Measurements from ENCODE around the gene APOD. TPM values are rescaled to one million over a fixed set of nuclear protein-coding genes. Genes with fewer than 3 reads are reported as not detected.

Gene APOD
- total RNA-seq, 1 donor from 2014 or later = 27.1 TPM

DNA sequence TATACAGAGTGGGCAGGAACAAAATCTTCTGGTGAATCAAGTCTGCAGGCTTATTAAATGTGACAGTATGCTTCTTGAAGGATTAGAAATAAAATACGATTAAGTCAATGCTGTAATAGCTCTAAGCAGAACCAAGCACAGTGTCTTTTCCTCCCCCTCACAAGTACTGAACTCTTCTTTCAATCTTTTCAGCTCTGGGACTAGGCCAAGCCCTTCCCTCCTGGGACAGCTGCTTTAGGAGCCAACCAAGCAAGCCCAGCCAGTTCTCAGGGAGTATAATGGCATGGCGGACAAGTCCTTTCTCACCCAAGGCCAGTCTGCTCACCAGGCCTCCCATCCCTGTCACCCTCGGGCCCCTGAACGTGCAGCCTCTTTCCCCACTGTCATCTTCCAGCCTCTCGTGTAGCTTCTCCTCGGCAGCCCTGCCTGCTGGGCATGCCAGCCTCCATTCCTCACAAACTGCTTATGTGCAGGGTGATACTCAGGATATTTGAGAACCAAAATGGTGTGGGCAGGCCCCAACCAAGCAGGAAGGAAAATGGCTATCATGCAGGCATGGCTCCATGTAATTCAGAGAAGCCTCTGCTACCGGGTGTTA is 32.3 kb downstream of the APOD start:
- no peak for DNase-seq

- no peak for DNase-seq
Observed at GRCh38 chr3:195550723-195551122, 33.0 kb downstream of the APOD start.

DNA sequence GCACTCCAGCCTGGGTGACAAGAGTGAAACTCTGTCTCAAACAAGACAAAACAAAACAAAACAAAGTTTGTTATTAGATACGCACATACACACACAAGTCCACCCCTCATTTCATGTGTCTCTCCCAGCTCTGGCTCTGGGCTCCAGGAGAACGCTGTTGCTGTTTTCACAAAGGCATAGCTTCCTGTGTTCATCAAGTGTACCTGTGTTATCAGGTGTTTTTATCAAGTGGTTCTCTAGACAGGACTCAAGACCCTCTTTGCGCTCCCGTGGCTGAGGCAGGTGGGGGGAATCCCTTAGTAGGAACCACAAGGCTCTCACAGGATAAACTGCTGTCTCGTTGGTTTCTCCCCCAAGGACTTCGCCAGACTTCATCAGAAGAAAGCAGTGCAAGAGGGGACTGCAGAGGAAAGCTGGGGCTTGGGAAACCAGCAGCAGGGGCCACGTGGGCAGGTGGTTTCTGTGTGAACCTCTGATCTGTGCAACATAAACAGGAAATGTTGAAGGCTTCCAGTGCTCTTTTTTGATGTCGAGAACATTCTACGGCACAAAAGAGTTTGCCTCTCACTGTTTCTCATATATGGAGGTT is 33.7 kb downstream of the APOD start:
- DNase-seq = peak; percentile 41

DNA sequence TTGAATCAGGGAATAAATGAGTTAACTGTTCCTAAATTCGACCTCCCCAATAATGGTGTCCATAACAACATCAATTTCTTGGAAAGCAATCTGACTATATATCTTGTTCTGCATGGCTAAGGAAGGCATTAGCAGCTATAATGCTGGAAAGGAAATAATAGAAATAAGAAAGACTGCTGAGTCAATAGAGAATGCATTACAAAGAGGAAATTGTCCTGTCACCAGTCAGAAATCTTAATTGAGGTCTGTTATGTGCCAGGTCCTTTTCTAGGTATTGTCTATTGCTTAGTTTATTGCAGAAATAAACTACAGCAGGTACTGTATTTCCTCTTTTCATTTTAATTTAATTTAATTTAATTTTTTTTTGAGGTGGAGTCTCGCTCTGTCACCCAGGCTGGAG is 34.8 kb downstream of the APOD start:
- peak; percentile 43 for DNase-seq

GRCh38 chr3:195548501-195548900 is 35.2 kb downstream of the APOD start:
- no peak for DNase-seq

DNA sequence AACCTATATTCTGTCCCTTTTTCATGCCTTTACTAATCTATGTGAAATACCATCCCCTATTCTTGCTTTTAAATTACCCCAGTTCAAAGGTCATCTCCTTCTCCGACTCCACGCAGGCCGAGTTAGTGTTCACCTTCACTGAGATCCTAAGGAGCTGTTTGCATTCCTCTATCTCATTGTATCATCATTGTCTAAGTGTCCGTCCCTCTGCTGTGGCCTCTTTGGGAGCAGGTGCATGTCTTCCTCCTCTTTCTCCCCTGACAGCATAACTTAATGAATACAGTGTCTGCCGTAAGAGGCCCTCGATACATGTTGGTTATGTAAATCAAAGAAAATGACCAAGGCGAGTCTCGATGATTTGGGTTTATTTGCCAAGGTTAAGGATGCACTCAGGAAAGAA is 35.7 kb downstream of the APOD start:
- DNase-seq = no peak

DNA sequence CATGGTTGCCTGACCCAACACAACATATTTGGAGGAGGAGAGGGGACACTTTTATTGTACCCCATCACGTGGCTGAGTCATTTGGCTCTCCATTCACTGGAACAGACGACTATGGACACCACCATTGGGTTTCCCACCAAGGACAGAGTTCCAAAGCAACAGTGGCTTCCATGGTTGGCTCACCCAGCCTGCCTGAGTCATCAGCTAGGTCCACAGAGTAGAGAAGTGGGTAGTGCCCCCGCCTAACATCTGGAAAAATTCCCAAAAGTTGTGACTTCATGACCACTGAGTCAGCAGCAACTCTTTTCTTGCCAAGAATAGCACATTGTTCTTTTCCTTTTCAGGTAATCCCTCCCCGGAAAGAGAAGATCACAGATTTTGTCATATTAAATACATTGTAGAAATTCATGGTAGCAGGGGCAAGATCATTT is 37.6 kb downstream of the APOD start:
- peak; percentile 73 for DNase-seq

GRCh38 chr3:195544634-195545033 is 39.1 kb downstream of the APOD start:
- peak; percentile 70 for DNase-seq

DNA sequence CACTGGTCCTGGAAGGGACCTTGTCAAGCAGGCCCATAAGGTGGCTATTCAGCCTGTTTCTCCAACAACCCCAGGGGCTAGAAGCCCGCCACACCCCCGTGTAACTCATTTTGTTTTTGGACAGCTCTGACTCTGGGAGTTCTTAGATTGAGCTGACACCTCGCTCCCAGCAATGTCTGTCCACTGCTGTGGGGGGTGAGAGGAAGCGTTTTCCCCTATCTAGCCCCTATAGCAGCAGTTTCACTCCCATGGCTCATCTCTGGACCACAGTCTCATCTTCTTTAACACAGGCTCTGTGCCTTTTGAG is 39.6 kb downstream of the APOD start:
- DNase-seq = no peak

DNA sequence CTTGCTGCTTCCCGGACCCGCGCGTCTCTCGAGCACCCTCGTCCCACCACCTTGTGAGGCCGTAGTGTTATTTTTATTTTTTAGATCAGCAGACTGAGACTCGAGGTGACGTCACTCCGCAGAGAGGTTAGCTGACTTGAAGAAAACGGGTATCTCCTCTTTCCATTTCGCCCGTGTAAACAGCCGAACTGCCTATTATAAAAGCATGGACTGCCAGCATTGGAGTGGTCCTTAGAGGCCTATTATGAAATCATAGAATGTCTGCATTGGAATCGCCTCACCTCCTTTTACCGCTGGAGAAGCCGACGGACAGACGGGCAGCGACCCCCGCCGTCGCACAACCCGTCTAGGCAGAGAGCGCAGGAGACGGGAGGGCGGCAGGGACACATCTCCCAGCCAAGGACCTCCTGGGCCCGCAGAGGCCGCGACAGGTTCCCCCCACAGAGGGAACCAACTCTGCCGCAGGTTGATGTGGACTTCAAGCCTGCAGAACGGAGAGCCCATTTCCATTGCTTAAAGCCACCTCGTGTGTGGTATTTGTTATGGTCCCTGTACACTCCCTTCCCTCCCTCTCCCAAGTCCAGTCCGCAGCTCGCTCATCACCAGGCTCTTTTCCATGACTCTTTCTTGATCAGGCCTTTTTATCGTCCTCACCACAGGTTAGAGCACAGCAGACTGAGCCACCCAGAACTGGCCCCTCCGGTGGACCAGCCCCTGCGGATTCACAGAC is 40.1 kb downstream of the APOD start:
- peak; percentile 46 for DNase-seq

- peak; percentile 95 for DNase-seq
Observed at GRCh38 chr3:195542698-195543499, 40.8 kb downstream of the APOD start, which contains the start of gene PPP1R2. TSS of gene PPP1R2 (minus strand) at chr3:195543325. CDS start at chr3:195543025, 300 bp downstream.

DNA sequence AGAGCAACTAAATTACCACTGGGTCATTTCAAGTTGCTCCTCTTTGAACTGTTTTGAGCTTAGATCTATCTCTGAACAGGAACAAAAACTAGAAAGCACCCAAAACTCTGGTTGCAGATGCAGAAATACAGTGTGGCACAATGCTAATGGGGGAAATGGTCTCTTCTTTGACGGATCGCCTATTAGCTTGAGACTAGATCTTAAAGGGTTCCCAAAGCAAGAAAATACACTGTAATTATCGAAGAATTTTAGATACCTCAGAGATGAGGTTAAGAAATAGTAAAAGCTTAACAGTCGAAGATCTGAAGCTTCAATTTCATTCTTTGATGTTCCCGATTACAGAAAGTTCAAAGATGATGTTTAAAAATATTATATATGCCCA is 41.4 kb downstream of the APOD start:
- DNase-seq = peak; percentile 36

DNA sequence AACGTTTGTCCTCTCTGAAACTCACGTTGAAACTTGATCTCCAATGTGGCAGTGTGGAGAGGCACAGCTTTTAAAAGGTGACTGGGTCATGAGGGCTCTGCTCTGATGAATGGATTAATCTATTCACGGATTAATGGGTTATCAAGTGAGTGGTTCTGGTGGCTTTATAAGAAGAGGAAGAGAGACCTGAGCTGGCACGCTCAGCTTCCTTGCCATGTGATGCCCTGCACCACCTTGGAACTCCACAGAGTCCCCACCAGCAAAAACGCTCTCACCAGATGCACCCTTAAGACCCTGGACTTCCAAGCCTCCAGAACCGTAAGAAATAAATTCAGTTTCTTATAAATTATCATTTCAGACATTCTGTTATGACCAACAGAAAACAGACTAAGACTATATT is 43.2 kb downstream of the APOD start:
- DNase-seq = no peak

DNA sequence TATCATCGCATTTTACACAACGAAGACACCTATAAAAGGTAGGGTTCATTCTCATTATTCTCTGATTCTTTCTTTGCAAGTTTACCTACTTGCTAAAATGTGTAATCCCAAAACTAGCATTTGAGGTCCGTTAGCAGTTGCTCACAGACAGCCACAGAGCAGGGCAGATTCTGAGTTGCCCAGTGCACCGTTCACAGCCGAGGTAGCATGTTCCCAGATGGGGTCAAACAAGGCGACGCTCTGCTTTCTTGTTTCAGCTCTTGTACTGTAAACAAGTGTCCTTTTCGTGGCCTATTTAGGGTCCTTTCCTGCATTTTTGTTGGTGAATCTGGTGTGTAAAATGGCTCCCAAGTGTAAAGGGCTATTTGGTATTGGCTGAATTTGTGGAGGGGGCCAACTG is 43.7 kb downstream of the APOD start:
- DNase-seq = no peak

- no peak for DNase-seq
Observed at GRCh38 chr3:195539479-195539878, 44.3 kb downstream of the APOD start.

DNA sequence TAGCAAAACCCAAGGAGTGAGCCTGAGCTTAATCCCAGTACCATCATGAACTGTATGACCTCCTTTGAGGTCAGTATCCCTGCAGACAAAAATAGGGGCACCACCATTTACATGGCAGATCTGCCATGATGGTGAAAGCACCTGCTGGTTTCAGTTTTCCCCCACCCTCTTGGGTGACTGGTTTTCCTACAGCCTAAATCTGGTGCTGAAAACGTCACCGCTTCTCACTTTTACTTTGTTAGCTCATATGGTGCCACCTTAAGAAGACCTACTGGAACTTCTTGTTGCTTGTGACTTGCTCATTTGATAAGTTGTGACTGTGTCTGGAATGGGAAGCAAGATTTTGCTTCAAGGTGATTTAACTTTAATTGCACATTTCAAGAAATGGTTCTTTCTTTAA is 45.7 kb downstream of the APOD start:
- no peak for DNase-seq

GRCh38 chr3:195535293-195535692 is 48.4 kb downstream of the APOD start:
- DNase-seq = no peak

- DNase-seq = no peak
Observed at GRCh38 chr3:195532834-195533233, 50.9 kb downstream of the APOD start.

DNA sequence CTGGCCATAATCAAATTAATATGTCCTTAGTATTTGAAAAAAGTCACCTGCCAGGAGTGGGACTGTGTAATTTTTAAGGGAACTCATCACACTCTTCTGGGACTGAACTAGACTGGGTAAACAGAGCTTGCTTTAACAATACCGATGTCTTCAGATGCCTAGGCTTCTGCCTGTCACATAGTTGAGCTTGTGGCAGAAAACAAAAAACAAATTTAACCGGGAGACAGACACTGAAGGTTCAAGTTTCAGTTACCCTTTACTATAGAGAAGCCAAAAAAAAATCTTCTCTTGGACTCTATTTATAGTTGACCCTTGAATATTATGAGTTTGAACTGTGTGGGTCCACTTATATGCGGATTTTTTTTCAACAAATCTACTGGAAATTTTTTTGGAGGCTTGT is 51.4 kb downstream of the APOD start:
- DNase-seq = no peak

DNA sequence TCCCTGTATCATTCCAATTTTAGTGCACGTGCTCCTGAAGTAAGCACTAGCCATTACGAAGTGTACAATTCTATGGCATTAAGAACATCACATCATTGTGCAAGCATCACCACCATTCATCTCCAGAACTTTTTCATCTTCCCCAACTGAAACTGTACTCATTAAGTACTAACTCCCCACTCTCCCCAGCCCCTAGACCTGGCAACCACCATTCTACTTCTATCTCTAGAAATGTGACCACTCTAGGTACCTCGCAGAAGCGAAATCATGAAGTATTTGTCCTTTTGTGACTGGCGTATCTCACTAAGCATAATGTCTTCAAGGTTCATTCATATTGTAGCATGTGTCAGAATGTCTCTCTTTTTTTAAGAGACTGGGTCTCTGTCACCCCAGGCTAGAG is 52.1 kb downstream of the APOD start:
- DNase-seq = no peak

GRCh38 chr3:195526492-195526891 is 57.2 kb downstream of the APOD start:
- no peak for DNase-seq

GRCh38 chr3:195524171-195524896 is 59.4 kb downstream of the APOD start:
- no peak for DNase-seq

All from dermis blood vessel endothelial cell (primary cell).